ENCODE measurements around the gene HEMK1.

The HEMK1 gene, protein sequence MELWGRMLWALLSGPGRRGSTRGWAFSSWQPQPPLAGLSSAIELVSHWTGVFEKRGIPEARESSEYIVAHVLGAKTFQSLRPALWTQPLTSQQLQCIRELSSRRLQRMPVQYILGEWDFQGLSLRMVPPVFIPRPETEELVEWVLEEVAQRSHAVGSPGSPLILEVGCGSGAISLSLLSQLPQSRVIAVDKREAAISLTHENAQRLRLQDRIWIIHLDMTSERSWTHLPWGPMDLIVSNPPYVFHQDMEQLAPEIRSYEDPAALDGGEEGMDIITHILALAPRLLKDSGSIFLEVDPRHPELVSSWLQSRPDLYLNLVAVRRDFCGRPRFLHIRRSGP

DNA sequence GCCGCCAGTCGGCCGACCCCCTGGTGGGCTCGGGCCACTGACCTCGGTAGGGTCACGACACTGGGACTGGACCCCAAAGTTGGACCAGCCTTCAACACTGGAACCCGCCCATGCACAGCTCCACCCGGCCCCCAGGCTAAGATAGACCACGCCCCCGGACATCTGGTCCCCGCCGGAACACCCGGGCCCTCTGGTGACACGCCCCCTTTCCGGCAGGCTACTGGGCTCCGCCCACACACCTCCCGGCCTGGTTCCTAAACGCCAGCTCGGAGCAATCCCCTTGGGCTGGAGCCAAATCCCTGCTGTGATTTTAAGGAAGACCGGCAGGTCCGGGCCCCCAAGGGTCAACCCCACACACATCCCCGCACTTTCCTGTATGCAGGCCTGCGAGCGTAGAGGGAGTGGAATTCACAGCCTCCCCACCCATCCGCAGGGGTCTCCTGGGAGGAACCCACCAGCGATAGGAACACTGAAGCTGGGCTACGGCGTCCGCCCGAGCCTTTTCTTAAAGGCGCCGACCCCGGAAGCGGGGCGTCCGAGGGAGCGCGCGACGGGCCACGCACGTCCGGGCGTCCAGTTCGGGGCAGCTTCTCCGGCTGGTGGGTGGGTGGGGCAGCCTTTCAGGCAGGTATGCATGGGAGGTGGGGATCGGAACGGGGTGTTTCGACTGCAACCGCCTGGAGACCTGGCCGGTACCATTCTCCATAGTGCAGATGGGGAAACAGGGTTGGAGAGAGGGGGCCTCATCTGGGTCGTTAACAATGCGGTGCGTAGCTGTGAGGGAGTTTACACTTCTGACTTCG is at the start of gene HEMK1:
TSS of gene HEMK1 (plus strand) at position 576 of the 803 bp plus-strand sequence. CDS start 1,583 bp downstream, outside the sequence.
- peak; percentile 84 for DNase-seq

DNA sequence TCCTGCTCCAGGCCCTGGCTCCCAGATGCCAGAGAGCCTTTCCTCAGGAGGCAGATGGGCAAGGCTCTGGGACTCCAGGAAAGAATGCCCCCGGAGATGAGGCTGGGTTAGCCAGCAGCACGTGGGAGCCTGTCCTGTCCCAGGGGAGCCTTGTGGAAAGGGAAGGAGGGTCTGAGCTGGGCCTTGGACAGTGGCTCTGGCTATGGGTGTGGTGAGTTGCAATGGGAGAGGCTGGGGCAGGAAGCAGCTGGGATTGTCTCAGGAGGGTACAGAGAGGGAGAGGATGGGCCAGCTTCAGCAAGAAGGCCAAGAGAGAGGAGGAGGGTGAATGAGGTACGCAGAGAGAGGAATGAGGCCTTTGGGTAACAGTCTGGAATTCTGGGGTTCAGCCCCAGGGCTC is 48.5 kb upstream of the HEMK1 start:
- DNase-seq = no peak

DNA sequence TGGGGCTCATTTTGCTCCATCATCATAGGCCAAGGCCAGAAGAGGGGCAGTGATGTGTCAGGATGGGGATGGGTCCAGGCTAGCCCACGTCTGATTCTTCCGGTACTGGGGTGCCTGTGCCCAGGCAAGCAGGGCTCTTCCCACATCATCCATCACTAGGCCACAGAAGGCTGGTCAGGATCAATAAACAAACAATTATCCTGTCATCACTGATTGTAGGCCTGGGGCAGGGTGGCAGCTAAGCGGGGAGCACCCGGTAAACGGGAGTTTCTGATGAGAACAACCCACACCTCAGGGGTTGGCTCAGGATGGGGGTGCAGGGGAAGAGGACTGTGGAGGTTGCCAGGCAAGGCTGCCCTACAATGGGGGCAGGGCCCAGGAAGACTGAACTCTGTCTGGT is 47.8 kb upstream of the HEMK1 start:
- no peak for DNase-seq

DNA sequence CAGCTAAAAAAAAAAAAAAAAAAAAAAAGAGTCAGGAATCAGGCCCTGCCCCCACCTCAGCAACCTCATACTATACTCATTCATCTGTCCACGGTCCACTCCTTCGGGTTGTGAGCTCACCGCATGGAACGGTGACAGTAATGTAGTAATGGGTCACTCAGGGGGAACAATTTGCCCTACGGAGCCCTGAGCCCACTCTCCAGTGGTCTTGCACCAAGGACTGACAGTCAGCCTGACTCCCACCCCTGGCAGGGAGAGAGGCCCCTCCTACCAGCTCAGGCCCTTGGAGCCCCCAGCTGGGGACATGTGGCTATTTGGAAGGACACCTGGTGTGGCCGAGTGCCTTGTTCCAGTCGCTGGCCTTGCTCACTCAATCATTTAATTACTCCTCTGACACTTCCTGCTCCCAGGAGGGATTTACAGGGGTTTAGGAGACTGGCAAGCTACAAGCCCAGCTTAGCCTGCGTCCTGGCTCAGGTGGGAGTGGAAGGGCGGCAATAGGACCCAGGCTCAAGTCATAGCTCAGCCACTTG is 46.0 kb upstream of the HEMK1 start:
- no peak for DNase-seq

DNA sequence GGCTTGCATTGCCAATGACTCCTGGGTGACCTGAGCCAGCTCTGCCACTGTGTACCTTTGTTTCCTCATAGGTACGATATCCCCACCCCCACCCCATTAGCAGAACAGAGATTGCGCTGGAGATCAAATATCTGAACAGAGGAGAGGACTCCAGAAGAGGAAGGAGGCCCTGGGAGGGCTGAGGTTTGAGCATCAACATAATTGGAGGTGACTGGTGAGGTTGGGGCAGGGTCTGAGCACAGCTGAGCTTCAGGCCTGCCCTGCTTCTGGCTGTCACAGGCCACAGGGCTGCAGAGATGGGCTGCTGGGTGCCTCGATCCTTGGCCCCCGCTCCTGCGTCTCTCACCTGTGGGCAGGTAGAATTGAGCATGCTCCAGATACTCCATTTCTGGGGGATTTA is 44.6 kb upstream of the HEMK1 start:
- DNase-seq = no peak

DNA sequence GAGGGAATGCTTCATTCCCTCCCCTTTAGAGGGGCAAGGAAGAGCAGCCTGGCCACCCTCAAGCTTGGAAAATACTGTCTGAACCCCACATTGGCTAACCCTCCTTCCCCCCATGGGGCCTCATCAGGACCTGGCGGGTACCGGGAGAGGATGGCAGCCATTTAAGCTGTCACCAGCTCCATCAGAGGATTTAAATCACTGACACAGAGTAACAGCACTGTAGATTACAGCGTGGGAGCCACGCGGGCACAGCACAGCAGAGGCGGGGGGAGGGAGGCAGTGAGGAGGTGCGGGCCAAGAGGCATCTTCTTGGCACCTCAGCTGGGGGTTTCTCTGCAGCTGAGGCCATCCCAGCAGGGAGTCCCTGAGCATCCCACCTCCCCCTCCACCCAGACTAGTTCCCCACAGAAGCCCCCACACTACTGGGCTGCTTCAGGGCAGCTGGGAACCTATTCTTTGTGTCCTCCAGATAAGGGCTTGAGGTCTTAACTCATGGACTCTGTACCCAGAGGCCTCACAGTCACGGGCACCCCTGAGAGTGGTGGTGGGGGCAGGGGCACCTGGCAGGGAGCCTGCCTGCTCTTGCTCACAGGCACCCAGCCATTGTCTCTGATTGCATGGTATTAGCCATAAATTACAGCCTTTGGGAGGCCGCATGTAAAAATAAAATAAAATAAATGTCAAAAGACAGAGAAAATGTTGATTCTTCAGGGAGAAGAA is 44.0 kb upstream of the HEMK1 start:
- no peak for DNase-seq

DNA sequence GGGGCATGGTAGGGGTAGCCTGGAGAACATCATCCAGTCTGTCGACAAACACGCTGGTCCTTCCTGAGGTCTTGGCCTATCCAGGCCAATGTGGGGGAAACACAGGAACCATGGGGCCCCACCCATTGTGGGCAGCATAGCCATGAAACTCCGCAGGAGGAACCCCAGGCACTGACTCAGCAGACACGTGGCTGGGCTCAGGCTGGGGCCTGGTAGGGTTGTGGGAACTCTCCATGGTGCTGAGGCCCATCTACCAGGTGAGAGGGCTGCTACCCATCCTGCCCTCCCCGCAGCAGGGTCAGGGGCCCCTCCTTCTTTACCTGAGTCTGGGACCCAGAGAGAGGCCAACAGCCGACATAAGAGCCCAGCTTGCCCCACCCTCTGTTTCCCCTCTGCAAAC is 43.3 kb upstream of the HEMK1 start:
- DNase-seq = no peak

DNA sequence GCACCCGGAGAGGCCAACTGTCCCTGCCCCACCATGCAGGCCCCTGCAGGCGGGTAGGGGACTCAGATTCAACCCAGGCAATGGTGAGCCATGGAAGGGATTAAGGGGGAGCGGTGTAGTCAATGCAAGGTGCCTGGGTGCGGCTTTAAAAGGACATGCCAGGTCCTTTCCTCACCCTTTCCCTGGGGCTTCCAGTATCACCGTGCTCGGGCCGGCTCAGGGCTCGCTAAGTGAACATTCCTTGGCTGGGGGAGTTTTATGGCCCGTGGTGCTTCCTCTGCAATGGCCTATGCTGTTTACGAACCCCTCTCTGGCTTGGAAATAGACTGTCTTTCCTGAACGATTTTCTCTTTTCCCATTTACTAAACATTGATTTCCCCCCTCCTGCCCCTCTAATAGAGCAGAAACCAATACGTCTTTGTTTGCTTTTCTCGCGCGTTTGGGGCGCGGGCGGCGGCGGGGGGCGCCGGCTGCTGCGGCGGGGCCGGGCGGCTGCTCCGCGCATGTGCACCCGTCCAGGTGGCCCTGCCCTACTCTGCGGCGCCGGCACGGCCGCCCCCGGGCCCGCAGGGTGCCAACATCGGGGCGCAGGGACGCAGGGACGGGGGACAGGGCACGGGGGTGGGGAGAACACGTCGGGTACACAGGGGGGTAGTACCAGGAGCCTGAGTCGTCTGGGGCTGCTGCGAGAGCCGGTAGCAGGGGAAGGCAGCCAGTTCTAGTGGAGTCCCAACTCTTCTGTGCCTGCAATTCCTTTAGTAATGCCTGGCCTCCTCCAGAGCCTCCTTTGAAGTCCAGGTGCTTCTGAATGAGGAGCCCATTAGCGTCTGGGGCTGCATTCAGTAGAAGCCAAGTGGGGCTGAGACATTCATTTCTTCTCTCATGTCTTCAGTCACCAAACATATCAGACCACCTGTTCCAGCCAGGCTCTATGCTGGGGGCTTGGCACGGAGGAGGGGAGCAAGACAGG is 39.0 kb upstream of the HEMK1 start:
- DNase-seq = no peak

DNA sequence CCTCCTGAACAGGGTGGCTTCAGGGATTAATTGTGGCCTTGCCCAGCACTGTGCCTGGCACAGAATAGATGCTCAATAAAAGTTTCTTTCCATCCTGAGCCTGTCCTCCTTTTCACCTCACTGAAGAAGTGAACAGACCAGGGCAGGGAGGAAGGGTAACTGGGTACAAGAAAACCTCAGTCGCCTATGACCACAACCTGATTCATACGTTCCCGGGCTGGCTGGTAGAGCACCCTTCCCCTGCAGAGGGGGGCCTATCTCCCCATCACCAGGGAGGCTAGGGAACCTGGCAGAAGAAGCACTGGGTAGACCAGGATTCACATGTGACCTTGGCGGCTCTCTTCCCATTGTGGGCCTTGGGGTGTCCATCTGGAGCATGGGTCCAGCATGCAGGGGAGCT is 38.1 kb upstream of the HEMK1 start:
- no peak for DNase-seq

DNA sequence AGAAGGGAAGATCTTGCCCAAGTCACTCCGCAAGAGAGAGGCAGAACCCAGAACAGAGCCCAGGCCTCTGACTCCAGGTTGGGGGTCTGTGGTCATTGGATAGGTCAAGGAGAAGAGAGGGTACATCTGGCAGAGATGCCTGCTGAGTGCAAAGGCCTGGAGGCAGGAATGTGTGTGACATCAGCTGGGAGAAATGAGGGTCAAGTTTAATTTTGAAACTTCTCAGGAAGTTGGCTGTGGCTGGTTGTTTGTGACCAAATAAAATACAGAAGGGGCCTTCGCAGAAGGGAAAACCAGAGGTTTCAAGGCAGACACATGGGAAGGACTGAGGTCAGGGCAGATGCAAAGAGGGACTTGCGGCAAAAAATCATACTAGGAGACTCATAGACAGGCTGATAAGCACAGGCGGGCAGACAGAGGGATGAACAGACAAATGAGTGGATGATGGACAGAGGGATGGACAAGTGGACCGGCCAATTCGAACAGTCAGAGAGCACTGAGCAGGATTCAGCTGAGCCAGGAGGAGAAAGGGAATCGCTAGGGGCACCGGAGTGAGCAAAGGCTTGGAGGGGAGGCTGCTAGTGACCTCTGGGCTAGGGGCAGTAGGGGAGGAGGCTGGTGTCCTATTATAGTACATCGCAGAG is 37.1 kb upstream of the HEMK1 start:
- no peak for DNase-seq

DNA sequence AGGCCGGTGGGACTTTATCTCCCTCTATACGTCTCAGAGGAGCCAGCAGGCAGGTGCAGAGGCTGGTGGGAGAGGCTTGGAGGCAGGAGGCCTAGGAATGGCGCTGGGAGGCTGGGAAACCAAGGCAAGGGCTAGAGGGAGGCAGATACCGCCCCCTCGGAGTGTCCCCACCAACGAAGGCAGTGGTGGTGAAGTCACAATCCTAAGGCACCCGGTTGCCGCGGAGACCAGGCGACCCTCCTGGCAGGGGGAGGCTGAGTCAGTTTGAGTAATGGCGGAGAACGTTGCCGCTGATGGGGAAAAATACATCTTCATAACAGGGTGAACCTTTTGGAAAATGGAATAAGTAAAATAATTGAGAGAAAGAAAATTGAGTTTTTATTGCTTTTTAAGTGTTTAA is 36.0 kb upstream of the HEMK1 start:
- DNase-seq = no peak

DNA sequence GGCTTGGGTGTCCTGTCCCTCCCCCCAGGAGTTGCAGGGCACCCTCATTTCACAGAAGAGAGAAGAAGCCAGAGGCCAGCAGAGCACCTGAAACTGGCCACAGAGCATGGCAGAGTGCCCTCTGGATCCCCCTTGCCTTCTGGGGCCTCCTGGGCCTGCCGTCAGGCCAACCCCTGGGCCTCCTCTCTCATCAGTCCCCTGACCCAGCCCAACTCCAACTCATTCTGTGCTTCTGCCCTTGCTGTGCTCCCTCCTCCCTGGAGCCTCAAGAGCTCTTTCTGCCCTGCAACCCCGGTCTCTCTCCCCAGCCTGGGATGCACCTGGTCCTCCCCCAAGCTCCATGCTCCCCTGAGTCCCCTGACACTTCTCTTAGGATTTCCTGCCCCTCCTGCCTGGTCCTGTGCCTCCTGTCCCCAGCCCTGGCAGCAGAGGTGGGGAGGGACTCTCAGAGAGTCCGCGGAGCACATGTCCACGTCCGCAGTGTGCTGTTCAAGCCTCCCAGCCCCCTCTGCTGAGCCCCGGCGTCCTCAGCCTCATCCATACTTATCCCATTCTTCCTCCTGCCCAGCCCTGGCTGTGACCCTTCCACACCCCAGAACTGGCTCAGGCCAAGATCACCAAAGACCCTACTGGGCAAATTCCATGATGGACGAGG is 35.4 kb upstream of the HEMK1 start:
- no peak for DNase-seq

DNA sequence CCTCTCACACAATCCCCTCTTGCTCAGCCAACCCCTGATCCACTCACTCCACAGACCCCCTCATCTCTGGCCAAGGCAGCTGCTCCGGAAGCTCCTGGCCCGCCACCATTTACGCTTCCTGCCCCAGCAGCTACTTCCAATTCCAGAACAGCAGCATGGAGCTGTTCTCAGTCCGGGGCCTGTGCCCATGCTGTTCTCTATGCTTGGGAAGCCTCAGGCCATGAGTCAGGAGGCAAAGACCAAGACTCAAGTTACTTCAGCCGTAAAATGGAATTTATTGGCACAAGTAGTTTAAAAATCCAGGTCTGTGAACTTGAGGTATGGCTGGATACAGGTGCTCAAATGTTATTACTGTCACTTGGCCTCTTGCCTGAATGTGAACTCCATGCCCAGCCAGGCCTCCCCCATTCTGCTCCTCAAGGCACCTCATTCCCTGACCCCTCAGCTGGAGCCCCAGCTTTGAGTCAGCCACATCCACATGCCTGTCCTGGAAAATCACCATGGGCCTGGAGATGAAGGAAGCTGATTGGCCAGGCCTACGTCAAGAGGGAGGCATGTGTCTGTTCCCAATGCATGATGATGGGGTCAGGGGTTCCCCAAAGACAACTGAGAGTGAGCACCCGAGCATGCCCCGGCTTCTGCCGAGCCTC is 34.5 kb upstream of the HEMK1 start:
- no peak for DNase-seq

DNA sequence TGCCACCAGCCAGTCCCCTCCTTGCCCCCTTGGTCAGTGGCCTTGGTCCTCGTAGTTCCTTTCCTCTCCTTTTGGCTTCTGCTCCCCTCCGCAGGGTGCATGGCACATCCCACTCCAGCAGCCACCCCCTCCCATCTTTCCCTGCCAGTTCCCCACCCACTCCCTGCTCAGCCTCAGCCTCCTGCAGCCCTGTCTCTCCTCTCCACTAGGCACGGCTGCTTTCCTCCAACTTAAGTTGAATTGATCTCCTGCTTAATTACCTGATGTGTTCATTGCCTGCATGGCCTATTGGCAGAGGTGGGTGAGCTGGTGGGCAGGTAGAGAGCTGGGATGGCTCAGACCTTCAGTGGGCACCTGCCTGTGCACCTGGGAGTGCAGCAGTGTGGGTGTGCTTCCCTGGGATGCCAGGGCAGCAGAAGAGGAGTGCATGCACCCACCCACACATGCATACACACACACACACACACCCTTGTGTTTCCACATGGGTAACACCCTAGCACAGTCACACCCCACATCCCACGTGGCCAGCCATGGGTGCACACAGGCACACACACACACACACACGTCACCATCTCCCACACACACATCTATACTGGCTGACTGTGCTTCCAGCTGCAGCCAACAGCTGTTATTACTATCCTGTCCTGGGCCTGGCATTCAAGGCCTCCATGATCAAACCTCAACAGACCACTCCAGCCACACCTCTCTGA is 32.7 kb upstream of the HEMK1 start:
- DNase-seq = no peak

DNA sequence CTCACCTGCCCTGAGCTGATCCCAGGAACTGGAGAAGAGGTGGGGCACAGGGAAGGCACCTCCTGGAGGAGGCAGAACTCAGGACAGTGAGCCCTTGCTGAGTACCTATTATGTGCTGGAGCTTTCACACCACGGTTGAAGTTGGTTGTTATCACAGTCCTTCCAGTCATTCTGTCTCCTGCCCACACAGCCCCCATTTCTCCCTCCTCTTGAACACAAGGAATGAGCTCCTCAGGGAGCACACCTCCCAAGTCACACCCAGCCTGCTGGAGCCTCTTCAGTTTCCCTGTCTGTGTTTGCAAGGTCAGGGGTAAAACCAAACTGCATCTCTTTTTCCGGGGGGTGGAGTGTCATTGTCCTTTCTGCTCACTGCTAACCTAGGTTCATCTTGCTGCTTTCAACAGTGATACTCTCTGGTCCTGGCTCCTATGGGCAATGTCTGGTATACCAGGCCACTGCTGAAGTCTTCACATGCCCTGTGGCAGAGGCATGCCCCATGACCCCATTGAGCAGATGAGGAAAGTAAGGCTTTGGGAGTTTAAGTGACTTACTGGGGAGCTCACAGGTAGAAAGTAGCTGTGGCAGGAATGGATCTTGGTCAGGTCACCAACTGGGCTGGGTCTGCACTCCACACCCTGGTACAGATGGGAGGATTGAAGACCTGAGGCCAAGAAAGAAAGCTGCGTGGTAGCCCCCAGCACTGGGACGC is 31.7 kb upstream of the HEMK1 start:
- no peak for DNase-seq

DNA sequence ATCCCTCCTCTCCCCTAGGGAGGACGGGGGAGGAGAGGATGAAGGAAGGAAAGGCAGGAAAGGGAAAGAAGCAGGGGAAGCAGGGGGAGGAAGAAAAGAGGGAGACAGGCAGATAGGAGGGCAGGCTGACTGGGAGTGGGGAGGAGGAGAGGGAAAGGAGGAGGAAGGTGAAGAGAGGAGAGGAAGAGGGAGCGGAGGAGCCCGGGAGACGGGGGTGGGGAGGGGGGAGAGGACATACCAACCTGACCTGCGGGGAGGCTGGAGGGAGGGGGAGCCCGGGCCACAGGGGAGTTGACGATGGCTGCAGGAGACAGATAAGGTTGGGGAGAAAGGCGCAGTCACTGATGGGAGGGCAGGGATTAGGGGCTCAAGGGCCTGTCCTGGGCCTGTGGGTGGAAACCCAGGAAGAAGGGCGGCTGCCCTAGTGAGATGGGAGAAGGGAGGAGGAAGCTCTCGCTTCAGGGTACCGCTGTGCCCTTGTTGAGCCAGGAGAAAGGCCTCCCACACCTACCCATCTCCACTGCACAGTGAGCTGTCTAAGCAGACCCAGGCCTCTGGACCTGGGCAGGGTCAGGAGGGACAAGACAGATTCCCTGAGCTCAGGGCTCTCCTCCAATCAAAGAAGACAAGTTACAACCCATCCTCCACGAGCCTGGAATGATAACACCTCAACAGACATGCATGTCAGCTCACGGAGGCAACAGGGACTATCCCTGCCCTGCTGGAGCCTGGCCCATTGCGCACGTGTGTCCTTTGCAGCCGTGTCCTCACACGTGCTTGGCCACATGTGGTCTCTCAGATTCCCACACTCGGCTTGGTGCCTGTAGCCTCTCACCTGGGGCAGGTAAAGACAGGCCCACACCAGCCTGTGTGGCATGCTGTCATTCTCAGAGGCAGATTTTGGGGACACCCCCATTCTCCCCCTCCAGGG is 29.7 kb upstream of the HEMK1 start:
- DNase-seq = no peak

DNA sequence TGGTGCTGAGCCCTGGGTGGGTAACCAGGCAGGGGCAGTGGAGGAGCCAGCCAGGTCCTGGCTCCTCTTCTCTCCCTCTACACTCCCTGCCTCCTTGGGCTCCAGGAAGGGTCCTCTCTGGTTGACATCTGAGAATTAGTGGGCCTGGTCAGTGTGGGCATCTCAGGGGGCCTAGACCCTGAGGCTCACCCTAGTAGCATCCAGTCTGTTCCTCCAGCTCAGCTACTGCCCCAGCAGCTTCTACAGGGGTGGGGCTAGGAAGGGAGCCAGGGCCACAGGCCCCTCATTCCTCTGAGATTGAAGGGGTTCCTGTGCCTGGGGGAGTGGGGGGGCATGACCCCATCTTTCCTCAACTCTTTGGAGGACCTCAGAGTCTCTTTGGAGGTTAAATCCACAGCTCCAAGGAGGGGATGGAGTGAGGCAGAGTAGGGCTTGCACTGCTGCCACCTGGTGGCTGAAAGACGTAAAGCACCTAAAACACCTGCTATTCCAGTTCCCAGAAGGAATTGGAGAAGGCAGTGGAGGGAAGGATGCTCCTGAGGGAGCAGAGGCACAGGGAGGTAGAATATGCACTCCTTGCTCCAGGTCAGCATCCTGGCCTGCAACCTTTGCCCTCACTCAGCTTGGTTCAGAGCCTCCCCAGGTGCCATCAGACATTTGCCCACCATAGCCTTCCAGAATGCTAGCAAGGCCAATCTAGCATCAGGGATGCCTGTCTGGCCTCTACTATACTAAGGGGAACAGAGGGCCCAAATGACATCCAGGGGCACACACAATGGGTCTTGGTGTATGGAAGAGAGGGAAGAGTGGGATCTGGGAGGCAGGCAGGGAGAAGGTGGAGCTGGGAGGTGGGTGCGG is 26.9 kb upstream of the HEMK1 start:
- no peak for DNase-seq

Data from amniotic stem cell (primary cell).